HepG2 (cell line): Measurements from ENCODE around the gene FAM167B. TPM values are rescaled to one million over a fixed set of nuclear protein-coding genes. Genes with fewer than 3 reads are reported as not detected.
A peak's percentile ranks its signal among the peaks of the same experiment; 100 is the strongest.

ENCODE experiments used
- NCOA5 ChIP-seq: sonication (generic); formaldehyde crosslinking; IDR thresholded peaks from 2 replicates; pipeline ENCODE4 v1.4.0; 2020; ENCODE audit warnings: missing genetic modification reagents
- PCBP1 ChIP-seq: fragments of 200-400 bp; formaldehyde crosslinking; IDR thresholded peaks from 2 replicates; pipeline ENCODE4 v1.6.1; 2017; ENCODE audit warnings: mild to moderate bottlenecking, low read depth, low read length, borderline replicate concordance
- SKIL ChIP-seq: sonication (generic); formaldehyde crosslinking; IDR thresholded peaks from 2 replicates; pipeline ENCODE4 v1.8.0; 2022; ENCODE audit warnings: missing genetic modification reagents, mild to moderate bottlenecking, moderate library complexity, borderline replicate concordance
- TFE3 ChIP-seq: IDR thresholded peaks from 2 replicates; pipeline ENCODE4 v1.6.1; 2016
- TP53 ChIP-seq: sonication (generic); formaldehyde crosslinking; conservative IDR thresholded peaks from 2 replicates; pipeline ENCODE4 v1.4.0; 2020; ENCODE audit warnings: missing genetic modification reagents
- USF2 ChIP-seq, 2 experiments: sonication (generic) in 1 of 2; formaldehyde crosslinking in 1 of 2; IDR thresholded peaks; 2 replicates each; pipeline versions ENCODE4 v1.5.1 to v1.6.1; 2011 to 2020; ENCODE audit warnings: borderline replicate concordance in 1 of 2, low read depth in 1 of 2, low read length in 1 of 2, mild to moderate bottlenecking in 1 of 2, missing genetic modification reagents in 1 of 2, moderate library complexity in 1 of 2
- YEATS4 ChIP-seq: sonication (generic); formaldehyde crosslinking; IDR thresholded peaks from 2 replicates; pipeline ENCODE4 v1.4.0; 2020; ENCODE audit warnings: missing genetic modification reagents, borderline replicate concordance
- ZC3H4 ChIP-seq: sonication (generic); formaldehyde crosslinking; IDR thresholded peaks from 2 replicates; pipeline ENCODE4 v1.4.0; 2020; ENCODE audit warnings: missing genetic modification reagents, borderline replicate concordance
- ZFP90 ChIP-seq: sonication (generic); formaldehyde crosslinking; IDR thresholded peaks from 2 replicates; pipeline ENCODE4 v1.8.0; 2022; ENCODE audit warnings: missing genetic modification reagents, mild to moderate bottlenecking, inconsistent platforms, borderline replicate concordance
- ZFP91 ChIP-seq: sonication (generic); formaldehyde crosslinking; IDR thresholded peaks from 2 replicates; pipeline ENCODE4 v1.9.0; 2022; ENCODE audit warnings: missing genetic modification reagents, mild to moderate bottlenecking, borderline replicate concordance
- ZMYM4 ChIP-seq: sonication (generic); formaldehyde crosslinking; IDR thresholded peaks from 2 replicates; pipeline ENCODE4 v1.8.1; 2023; ENCODE audit warnings: mild to moderate bottlenecking, missing genetic modification reagents
- ZNF414 ChIP-seq: sonication (generic); formaldehyde crosslinking; IDR thresholded peaks from 2 replicates; pipeline ENCODE4 v1.5.0; 2020; ENCODE audit warnings: missing genetic modification reagents
- ZNF451 ChIP-seq: sonication (generic); formaldehyde crosslinking; IDR thresholded peaks from 2 replicates; pipeline ENCODE4 v1.5.0; 2020; ENCODE audit warnings: mild to moderate bottlenecking, missing genetic modification reagents
- ZNF629 ChIP-seq: sonication (generic); formaldehyde crosslinking; conservative IDR thresholded peaks from 2 replicates; pipeline ENCODE4 v1.5.0; 2020; ENCODE audit warnings: missing genetic modification reagents
- polyA plus RNA-seq, 8 experiments: library from polyadenylated mRNA; depleted of rRNA in 3 of 8; stranded (reverse) in 7 of 8; unstranded in 1 of 8; fragments of >200 nt; fragmentation: Illumina TruSeq in 4 of 8; extraction: Trizol in 4 of 8; gene quantifications; 2 replicates each; pipeline versions ENCODE4 v1.2.1 to v1.2.3, GENCODE V29; 2011 to 2016; ENCODE audit warnings: low read depth in 4 of 8, missing spikeins in 1 of 8, mixed read lengths in 1 of 8; ENCODE audit not compliant: insufficient read depth in 1 of 8
- total RNA-seq, 5 experiments: library from RNA; depleted of rRNA; stranded (reverse); fragments of >200 nt; fragmentation: Illumina TruSeq; extraction: Trizol; gene quantifications; 2 replicates each; pipeline ENCODE4 v1.2.3, GENCODE V29; 2016; ENCODE audit warnings: low read depth in 1 of 5

FAM167B gene
- total and polyA plus RNA-seq, 2 of the 13 experiments (the other 11 are each of a cell fraction or from before 2014, with no cell fraction given), result 0.15 to 0.70 TPM

- TF ChIP-seq ZNF414 (CRISPR knock-in tag), result peak; percentile 35; the same call in 1 of the 2 replicates
- TF ChIP-seq PCBP1, result peak; percentile 82; the same call in 1 of the 2 replicates
- 0 out of 2 replicates have a peak, but pooled peaks have one; percentile 26 for TF ChIP-seq ZNF451 (CRISPR knock-in tag)
- TF ChIP-seq YEATS4 (CRISPR knock-in tag), result peak; percentile 67; the same call in 1 of the 2 replicates
- TF ChIP-seq ZNF629, result no peak
- peak; percentile 50; the same call in 1 of the 2 replicates for TF ChIP-seq ZFP91 (CRISPR knock-in tag)
- TF ChIP-seq SKIL (CRISPR knock-in tag), result no peak
- TF ChIP-seq USF2 (IDR thresholded peaks at IDR 0.05; ENCODE audit: low read depth, low read length), result no peak
- no peak for TF ChIP-seq USF2 (CRISPR knock-in tag; IDR thresholded peaks at IDR 0.05; ENCODE audit: borderline replicate concordance)
- TF ChIP-seq ZMYM4 (CRISPR knock-in tag), result peak; percentile 50; the same call in 1 of the 2 replicates
- TF ChIP-seq TFE3 (CRISPR knock-in tag), result 0 out of 2 replicates have a peak, but pooled peaks have one; percentile 14
- TF ChIP-seq TP53, result no peak
- TF ChIP-seq NCOA5 (CRISPR knock-in tag), result no peak
- TF ChIP-seq ZFP90 (CRISPR knock-in tag), result no peak
- no peak for TF ChIP-seq ZC3H4
Observed at GRCh38 chr1:32221980-32222755, 24.9 kb upstream of the FAM167B start, which contains the start of the genes EIF3I and TMEM234 (continued).
